ENCODE data around the gene QTRT2.

Gene QTRT2

DNA sequence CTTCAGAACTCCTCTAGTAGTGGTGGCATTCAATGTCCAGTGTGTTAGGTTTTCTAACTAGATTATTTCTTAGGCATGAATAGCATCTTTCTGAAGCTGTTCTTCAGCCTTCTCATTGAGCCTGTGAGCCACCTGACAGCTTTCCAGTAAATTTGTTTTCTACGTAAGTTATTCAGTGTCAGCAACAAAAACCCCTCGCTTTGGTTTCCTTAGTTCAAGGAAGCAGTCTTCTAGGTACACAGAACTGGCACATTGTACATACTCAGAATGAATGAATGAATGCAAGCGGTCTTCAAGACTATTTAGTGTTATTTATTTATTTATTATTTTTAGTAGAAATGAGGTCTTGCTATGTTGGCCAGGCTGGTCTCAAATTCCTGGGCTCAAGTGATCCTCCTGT, 77.4 kb downstream of the QTRT2 start:
- TF ChIP-seq, protein P1, sequence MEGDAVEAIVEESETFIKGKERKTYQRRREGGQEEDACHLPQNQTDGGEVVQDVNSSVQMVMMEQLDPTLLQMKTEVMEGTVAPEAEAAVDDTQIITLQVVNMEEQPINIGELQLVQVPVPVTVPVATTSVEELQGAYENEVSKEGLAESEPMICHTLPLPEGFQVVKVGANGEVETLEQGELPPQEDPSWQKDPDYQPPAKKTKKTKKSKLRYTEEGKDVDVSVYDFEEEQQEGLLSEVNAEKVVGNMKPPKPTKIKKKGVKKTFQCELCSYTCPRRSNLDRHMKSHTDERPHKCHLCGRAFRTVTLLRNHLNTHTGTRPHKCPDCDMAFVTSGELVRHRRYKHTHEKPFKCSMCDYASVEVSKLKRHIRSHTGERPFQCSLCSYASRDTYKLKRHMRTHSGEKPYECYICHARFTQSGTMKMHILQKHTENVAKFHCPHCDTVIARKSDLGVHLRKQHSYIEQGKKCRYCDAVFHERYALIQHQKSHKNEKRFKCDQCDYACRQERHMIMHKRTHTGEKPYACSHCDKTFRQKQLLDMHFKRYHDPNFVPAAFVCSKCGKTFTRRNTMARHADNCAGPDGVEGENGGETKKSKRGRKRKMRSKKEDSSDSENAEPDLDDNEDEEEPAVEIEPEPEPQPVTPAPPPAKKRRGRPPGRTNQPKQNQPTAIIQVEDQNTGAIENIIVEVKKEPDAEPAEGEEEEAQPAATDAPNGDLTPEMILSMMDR (conservative IDR thresholded peaks at IDR 0.05; ENCODE audit: low read depth), result no peak
- ChIA-PET POLR2A (ENCODE audit: low non-redundant PET) (no interaction called here), CTCF (no interaction called here)
- DNase-seq (ENCODE audit: low spot score), result no peak
- no peak overlapping the region for H3K27ac ChIP-seq

Data from RWPE1 (cell line).